ENCODE results near the gene TMEM135. TPM values are rescaled to one million over a fixed set of nuclear protein-coding genes. Genes with fewer than 3 reads are reported as not detected.

TMEM135 gene
- total RNA-seq, 3 donors from 2014 or later: 38.3 to 46.8 (median 43.2) TPM

- Histone ChIP-seq H3K27me3 (no peaks in the 10 kb centered on the region), H3K27ac (no peak overlapping the region), H3K4me1 (no peaks in the 10 kb centered on the region), H3K36me3 (no peaks in the 10 kb centered on the region), H3K4me3 (no peak overlapping the region), H3K9me3 (peaks cover 6 to 14% of the 10 kb centered on the region in 2 donors)
- no peak for DNase-seq (ENCODE audit: low spot score in 2 of 2)
- intact Hi-C loops (cut with DNase I; ENCODE audit: low total_unique reads): no loop called here
- TF ChIP-seq, protein P1, sequence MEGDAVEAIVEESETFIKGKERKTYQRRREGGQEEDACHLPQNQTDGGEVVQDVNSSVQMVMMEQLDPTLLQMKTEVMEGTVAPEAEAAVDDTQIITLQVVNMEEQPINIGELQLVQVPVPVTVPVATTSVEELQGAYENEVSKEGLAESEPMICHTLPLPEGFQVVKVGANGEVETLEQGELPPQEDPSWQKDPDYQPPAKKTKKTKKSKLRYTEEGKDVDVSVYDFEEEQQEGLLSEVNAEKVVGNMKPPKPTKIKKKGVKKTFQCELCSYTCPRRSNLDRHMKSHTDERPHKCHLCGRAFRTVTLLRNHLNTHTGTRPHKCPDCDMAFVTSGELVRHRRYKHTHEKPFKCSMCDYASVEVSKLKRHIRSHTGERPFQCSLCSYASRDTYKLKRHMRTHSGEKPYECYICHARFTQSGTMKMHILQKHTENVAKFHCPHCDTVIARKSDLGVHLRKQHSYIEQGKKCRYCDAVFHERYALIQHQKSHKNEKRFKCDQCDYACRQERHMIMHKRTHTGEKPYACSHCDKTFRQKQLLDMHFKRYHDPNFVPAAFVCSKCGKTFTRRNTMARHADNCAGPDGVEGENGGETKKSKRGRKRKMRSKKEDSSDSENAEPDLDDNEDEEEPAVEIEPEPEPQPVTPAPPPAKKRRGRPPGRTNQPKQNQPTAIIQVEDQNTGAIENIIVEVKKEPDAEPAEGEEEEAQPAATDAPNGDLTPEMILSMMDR (IDR thresholded peaks at IDR 0.05): no peak
- TF ChIP-seq POLR2AphosphoS5 (IDR thresholded peaks at IDR 0.05) (no peak), POLR2A (IDR thresholded peaks at IDR 0.05) (no peak)
Measured at GRCh38 chr11:87235366-87235765, 197.6 kb downstream of the TMEM135 start.

GRCh38 chr11:87236368-87236767 lies 198.6 kb downstream of the TMEM135 start:
- peaks cover 6 to 14% of the 10 kb centered on the region in 2 donors for H3K9me3 ChIP-seq
- DNase-seq (ENCODE audit: low spot score in 2 of 2): no peak
- TF ChIP-seq POLR2AphosphoS5 (IDR thresholded peaks at IDR 0.05) (no peak), POLR2A (IDR thresholded peaks at IDR 0.05) (no peak)
- TF ChIP-seq, protein P1 (IDR thresholded peaks at IDR 0.05): no peak
- H3K4me1 ChIP-seq: no peaks in the 10 kb centered on the region
- no peak overlapping the region for H3K4me3 ChIP-seq
- H3K27me3 ChIP-seq: no peaks in the 10 kb centered on the region
- intact Hi-C loops (cut with DNase I; ENCODE audit: low total_unique reads): no loop called here
- H3K36me3 ChIP-seq: no peaks in the 10 kb centered on the region
- H3K27ac ChIP-seq: no peak overlapping the region

DNA sequence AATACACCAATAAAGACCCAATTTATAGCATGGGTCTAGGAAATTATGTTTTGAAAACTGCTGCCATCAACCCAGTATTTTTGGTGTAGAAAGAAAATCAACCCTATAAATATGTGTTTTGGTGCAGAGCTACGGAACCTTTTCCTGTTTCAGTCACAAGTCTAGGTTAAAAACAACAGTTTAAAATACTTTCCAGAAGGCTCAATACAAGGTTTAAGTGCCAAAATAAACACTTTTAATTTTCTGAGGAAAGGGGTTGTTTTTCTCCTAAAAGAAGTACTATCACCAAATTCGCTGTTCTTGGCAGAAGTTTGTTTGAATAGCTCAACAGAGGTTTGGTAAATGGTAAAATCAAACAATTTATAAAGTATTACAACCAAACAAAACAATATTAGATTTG lies 201.3 kb downstream of the TMEM135 start:
- no peaks in the 10 kb centered on the region for H3K4me1 ChIP-seq
- no peak for TF ChIP-seq POLR2AphosphoS5 (IDR thresholded peaks at IDR 0.05)
- TF ChIP-seq POLR2A (IDR thresholded peaks at IDR 0.05): no peak
- TF ChIP-seq, protein P1 (IDR thresholded peaks at IDR 0.05): no peak
- H3K27me3 ChIP-seq: no peaks in the 10 kb centered on the region
- H3K9me3 ChIP-seq: no peaks in the 10 kb centered on the region
- intact Hi-C loops (cut with DNase I; ENCODE audit: low total_unique reads): no loop called here
- no peaks in the 10 kb centered on the region for H3K36me3 ChIP-seq
- no peak overlapping the region for H3K27ac ChIP-seq
- no peak for DNase-seq (ENCODE audit: low spot score in 2 of 2)
- H3K4me3 ChIP-seq: no peak overlapping the region

DNA sequence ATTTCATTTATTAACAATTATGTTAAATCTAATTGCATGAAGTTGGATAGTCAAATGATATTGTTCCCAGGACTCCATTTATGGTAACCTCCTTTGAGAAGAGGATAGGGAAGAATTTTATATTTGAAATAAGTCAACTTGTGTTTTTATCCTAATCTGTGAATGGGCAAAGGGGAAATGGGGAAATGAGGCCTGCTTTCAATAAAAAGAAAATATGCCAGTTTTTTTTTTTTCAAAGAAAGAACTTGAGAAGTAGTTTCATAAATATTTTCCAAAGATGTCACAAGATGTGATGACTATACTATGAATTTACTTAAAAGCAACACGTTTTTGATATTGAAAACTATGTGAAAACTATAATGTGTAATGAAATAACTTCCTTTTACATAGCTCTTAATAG lies 201.8 kb downstream of the TMEM135 start:
- TF ChIP-seq, protein P1 (IDR thresholded peaks at IDR 0.05): no peak
- TF ChIP-seq POLR2A (IDR thresholded peaks at IDR 0.05) (no peak), POLR2AphosphoS5 (IDR thresholded peaks at IDR 0.05) (no peak)
- no peaks in the 10 kb centered on the region for H3K36me3 ChIP-seq
- intact Hi-C loops (cut with DNase I; ENCODE audit: low total_unique reads): no loop called here
- no peak overlapping the region for H3K4me3 ChIP-seq
- no peak for DNase-seq (ENCODE audit: low spot score in 2 of 2)
- H3K9me3 ChIP-seq: no peaks in the 10 kb centered on the region
- H3K4me1 ChIP-seq: no peaks in the 10 kb centered on the region
- no peak overlapping the region for H3K27ac ChIP-seq
- no peaks in the 10 kb centered on the region for H3K27me3 ChIP-seq

- TF ChIP-seq, protein P1 (IDR thresholded peaks at IDR 0.05): no peak
- TF ChIP-seq POLR2AphosphoS5 (IDR thresholded peaks at IDR 0.05): no peak
- Histone ChIP-seq H3K4me1 (no peaks in the 10 kb centered on the region), H3K36me3 (no peaks in the 10 kb centered on the region), H3K4me3 (no peak overlapping the region), H3K9me3 (no peaks in the 10 kb centered on the region), H3K27ac (no peak overlapping the region), H3K27me3 (no peaks in the 10 kb centered on the region)
- DNase-seq (ENCODE audit: low spot score in 2 of 2): no peak
- intact Hi-C loops (cut with DNase I; ENCODE audit: low total_unique reads): no loop called here
Measured at GRCh38 chr11:87251560-87251959, 213.8 kb downstream of the TMEM135 start.

All from breast epithelium (tissue), 4 donors.